OCI-LY3 (cell line): ENCODE data around the gene NDE1.

Experiments used
- EZH2phosphoT487 ChIP-seq: fragments of 200-600 bp; shearing (Covaris generic); IDR thresholded peaks from 2 replicates; pipeline ENCODE4 v1.6.1; 2018; ENCODE audit warnings: antibody characterized with exemption, mixed run types, low read depth
- TF ChIP-seq, protein P1 (sequence below): fragments of 200-600, 300-600 bp; sonication (generic); IDR thresholded peaks from 2 replicates; pipeline ENCODE4 v1.5.1; 2014; ENCODE audit warnings: antibody characterized with exemption, low read length, low read depth

- TF ChIP-seq, protein P1, sequence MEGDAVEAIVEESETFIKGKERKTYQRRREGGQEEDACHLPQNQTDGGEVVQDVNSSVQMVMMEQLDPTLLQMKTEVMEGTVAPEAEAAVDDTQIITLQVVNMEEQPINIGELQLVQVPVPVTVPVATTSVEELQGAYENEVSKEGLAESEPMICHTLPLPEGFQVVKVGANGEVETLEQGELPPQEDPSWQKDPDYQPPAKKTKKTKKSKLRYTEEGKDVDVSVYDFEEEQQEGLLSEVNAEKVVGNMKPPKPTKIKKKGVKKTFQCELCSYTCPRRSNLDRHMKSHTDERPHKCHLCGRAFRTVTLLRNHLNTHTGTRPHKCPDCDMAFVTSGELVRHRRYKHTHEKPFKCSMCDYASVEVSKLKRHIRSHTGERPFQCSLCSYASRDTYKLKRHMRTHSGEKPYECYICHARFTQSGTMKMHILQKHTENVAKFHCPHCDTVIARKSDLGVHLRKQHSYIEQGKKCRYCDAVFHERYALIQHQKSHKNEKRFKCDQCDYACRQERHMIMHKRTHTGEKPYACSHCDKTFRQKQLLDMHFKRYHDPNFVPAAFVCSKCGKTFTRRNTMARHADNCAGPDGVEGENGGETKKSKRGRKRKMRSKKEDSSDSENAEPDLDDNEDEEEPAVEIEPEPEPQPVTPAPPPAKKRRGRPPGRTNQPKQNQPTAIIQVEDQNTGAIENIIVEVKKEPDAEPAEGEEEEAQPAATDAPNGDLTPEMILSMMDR = no peak
- TF ChIP-seq EZH2phosphoT487 = no peak
Measured at GRCh38 chr16:15621889-15622288, 28.2 kb upstream of the NDE1 start.
